ENCODE results near the gene ZNF431.
A peak's percentile ranks its signal among the peaks of the same experiment; 100 is the strongest.
"Not testable (repeated sequence)": the region's sequence is repeated elsewhere in the genome, so short reads cannot be mapped to it uniquely, and the experiment has no call there.

ZNF431 gene
- 48.6 to 67.9 (median 59.8) reads per million in 4 donors for total RNA-seq

DNA sequence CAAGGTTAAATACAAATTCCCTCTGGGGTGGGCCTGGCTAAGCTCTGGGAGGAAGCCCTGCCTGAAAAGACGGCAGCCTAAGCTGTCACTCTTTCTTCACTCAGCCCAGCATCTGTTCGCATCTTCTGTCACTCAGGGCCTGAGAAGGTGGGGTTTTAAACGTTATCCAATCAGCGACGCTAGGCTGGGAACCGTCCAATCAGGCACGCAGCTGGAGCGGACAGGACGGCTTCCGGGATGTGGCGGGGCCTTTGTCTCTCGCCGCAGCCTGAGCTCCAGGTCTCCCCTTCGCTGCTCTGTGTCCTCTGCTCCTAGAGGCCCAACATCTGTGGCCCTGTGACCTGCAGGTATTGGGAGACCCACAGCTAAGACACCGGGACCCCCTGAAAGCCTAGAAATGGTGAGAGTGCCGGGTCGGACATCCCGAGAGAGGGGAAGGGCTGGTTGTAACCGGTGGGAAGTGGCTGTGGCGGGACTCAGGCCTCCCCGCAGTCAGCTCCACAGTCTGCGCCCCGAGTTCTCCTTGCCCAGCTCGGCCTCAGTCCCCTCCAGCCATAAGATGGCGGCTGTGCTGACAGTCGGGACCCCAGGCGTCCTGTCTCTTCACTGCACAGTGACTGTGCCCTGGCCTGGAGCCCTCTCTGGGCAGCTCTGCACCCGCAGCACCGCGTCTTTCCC, at the start of gene ZNF431:
ZNF431 (plus strand) TSS at position 254 of the 678 bp plus-strand sequence; CDS start at position 398, 144 bp downstream.
- peak; percentile 72 to 95 (median 80) for DNase-seq

DNA sequence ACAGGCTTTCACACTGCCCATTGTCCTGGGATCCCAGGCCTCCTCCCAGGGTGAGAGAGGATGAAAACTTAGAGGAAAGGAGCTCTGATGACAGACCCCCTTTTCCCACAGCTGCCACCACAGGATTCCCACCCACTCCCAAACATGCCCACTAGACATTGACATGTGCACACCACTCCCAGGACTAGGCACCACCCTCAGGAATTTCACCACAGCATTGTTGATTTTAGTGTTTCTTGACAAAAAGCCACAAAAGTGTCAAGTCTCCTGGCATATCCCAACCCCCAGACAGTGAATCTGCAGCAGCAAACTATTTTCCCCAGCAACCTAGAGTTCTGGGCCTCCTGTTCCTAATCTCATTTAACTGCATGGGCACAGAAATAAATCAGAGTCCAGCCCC, 49.7 kb upstream of the ZNF431 start:
- DNase-seq, result no peak

DNA sequence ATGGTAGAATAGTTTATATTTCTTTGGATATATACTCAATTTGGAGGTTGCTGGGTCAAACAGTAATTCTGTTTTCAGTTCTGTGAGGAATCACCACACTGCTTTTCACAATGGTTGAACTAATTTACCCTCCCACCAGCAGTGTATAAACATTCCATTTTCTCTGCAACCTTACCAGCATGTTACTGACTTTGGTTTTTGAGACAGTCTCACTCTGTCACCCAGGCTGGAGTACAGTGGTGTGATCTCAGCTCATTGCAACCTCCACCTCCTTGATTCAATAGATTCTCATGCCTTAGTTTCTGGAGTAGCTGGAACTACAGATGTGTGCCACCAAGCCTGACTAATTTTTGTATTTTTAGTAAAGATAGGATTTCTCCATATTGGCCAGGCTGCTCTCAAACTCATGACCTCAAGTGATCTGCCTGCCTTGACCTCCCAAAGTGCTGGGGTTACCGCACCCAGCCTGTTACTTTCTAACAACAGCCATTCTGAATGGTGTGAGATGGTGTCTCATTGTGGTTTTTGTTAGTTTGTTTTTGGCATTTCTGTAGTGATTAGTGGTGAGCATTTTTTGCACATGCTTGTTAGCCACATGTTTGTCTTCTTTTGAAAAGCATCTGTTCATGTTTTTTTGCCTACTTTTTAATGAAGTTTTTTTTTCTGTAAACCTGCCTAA, 47.4 kb upstream of the ZNF431 start:
- DNase-seq, result no peak

DNA sequence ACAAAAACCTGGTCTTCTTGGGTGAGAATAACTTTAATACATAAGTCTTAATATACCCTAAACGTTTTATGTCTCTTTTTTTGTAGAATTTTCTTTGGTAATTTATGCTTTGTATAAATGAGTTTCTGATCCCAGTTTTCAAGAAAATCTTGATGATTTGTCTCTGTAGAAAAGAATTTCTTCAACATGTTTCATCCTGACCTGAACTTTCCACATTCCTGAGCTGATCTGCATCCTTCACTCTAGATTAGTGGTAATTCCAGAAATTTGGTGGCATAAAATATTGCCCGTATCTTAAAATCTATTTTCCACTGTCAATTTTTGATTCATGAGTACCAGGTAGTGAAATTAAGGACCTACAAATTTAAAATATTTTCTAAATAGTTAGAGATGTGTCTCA, 43.5 kb upstream of the ZNF431 start:
- DNase-seq, result no peak

DNA sequence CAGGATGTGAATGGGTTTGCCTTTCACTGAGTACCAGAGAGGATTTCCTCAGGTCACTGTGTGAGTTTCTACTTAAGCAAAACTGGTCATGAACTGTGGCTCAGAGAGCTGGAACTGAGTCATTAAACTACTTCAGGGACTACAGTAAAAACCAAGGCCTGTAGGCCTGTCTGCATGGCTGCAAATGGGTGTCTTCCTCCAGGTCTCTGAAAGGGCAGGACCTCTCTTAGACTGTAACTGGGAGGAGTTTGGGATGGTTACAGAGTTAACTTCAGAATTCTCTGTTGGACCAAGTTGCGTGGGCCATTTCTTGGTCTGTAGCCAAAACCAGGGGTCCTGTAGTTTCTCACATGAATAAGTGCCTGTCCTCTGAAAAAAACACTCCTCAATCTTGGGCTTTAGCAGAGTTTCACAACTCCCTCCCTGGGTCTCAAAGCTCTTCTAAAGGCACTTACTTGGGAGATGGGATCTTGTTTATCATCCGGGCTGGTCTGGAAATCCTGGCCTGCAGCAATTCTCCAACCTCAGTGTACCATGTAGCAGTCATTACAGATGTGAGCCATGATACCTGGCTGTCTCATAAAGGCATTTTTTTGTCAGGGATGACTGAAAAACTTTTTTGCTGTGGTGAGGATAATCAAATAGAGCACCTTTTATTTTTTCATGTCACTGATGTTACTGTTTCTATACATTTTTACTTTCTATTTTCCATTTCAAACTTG, 40.2 kb upstream of the ZNF431 start:
- DNase-seq, result peak in 1 of 5 donors; percentile 8

DNA sequence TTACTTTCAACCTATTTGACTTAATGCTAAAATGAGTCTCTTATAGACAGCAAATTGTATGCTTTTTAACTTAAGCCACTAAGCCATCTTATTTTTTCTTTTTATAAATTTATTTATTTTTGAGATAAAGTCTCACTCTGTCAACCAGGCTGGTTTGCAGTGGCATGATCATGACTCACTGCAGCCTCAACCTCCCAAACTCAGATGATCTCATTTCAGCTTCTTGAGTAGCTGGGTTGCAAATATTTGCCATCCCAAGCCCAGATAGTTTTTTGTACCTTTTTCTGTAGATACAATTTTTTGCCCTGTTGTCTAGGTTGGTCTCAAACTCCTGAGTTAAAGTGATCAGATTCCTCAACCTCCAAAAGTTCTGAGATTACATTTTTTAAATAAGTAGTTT, 32.7 kb upstream of the ZNF431 start:
- no peak for DNase-seq

DNA sequence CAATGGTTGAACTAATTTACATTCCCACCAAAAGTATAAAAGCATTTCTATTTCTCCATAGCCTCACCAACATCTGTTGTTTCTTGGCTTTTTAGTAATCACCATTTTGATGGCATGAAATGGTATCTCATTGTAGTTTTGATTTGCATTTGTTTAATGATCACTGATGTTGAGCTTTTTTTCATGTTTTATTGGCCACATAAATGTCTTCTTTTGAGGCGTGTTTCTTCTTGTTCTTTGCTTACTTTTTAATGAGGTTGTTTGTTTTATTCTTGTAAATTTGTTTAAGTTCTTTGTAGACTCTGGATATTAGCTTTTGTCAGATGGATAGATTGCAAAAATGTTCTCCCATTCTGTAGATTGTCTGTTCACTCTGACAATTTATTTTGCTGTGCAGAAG, 31.7 kb upstream of the ZNF431 start:
- no peak for DNase-seq

DNA sequence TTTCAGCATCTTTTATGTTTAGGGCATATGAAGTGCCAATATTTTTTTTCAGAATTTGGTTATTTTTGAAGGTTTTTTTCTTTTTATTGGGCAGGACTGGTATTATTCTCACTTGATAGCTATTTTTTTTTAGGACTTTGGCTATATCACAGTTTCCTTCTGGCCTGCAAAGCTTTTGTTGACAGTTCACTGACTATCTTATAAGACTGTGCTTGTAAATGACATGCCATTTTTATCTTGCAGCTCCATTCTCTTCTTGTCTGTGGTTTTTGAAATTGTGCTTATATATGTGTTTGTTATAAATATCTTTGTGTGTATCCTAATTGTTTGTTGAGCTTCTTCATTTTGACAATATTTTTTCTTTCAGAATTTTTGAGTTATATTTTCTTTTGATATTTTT, 26.4 kb upstream of the ZNF431 start:
- DNase-seq, result no peak

DNA sequence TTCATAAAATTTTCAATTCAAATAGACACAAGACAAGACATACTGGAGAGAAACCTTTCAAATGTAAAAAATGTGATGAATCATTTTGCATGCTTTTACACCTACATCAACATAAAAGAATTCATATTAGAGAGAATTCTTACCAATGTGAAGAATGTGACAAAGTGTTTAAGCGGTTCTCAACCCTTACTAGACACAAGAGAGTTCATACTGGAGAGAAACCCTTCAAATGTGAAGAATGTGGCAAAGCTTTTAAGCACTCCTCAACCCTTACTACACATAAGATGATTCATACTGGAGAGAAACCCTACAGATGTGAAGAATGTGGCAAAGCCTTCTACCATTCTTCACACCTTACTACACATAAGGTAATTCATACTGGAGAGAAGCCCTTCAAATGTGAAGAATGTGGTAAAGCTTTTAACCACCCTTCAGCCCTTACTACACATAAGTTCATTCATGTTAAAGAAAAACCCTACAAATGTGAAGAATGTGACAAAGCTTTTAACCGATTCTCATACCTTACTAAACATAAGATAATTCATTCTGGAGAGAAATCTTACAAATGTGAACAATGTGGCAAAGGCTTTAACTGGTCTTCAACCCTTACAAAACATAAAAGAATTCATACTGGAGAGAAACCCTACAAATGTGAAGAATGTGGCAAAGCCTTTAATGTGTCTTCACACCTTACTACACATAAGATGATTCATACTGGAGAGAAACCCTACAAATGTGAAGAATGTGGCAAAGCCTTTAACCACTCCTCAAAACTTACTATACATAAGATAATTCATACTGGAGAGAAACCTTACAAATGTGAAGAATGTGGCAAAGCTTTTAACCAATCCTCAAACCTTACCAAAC, 24.6 kb upstream of the ZNF431 start:
- no peak for DNase-seq

DNA sequence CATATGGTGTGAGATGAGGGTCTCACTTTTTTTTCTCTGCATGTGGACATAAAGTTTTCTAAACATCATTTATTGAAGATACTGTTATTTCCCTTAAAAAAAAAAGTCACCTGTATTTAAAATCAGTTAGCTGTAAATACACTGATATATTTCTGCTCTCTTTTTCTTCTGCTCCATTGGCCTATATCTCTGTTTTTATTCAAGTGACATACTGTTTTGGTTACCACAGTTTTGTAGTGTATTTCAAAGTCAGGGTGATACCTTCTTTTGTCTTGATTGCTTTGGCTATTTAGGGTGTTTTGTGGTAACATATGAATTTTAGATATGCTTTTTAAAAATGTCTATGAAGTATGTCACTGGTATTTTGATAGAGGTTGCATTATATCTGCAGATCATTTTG, 15.8 kb upstream of the ZNF431 start:
- no peak for DNase-seq

DNA sequence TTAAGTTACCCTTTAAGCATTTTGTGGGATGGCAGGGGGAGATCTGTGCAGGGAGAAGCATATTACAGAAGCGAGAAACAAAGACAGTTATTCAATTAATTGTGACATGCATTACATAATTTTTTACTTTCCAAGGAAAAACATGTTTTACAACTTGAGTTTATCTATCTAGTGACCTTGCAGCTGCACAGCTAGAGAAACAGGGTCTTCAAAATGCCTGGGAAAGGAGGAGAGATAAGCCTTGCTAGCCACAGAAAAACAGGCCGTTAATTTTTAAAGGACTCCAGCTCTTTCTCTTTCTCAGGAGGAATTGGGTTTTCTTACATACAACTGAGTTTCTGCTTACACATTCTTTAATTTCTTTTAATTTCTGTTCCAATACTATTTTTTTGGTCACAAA, 14.8 kb upstream of the ZNF431 start:
- DNase-seq, result no peak

DNA sequence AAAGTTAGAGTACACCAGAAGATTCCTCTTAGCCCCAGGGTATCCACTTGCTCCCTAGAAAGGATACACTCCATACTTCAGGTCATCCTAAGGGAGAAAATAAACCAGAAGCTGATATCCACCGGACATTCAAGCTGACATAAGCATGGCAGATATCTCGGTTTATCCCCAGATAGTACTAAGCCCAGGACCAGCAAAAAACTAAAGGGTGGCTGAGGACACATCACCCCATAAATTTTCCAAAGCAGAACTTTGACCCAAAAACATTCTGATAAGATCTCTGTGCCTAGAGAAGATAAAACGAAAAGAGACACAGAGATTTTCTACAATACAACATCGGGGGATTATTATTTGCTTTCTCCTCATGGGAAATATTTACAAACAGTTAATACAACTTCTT, 13.9 kb upstream of the ZNF431 start:
- DNase-seq, result no peak

DNA sequence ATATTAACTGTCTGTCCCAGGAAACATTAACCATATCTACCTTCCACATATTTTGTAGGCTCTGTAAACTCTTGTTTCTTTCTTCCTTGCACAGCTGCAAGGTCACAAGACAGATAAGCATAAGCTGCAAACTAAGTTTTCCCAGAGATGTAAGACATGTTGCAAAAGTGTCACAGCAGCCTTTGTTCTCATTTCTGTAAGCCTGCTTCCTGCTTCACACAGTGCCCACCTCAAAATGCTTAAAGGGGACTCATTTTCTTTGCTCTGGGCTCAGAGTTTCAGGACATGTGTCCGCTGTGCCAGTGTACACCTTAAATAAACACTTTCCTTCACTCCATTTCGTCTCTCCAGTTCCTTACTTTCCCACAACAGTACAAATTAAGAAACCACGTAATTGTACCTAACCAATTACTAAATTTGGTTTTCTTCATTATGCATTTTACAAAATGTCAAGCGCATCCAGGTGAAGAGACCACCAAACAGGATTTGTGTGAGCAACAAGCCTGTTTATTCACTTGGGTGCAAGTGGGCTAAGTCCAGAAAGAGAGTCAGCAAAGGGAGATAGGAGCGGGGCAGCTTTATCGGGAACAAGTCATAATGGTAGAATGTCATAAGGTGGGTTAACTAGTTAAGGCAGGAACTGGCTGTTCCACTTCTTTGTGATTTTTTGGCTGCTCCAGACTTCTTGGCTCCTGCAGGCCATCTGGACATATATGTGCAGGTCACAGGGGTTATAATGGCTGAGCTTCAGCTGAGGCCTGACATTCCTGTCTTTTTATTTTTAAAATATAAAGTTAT, 12.7 kb upstream of the ZNF431 start:
- no peak for DNase-seq

DNA sequence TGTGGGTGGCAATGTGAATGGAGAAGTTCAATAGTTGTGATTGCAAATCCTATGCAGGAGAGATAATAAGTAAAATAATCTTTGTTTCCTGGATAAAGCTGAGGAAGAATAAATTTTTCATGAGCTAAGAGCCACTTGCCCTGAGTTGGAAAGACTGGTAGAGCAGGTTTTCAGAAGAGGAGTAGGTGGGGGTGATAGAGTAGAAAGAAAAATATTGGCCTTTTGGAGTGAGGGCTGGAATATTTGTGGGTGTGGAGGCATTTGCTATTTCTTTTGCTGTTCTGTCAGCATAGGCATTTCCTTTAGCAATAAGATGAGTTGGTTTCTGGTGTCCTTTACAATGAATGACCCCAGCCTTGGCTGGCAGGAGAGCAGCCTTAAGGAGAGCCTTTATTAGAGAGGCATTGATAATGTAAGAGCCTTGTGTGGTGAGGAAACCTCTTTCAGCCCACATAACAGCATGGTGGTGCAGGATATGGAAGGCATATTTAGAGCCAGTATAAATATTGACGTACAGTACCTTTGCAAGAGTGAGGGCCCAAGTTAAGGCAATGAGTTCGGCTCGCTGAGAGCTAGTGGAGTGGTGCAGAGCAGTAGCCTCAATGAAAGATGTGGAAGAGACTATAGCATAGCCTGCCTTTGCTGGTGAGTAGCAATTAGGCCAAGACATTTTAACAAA, 11.6 kb upstream of the ZNF431 start:
- DNase-seq, result no peak

DNA sequence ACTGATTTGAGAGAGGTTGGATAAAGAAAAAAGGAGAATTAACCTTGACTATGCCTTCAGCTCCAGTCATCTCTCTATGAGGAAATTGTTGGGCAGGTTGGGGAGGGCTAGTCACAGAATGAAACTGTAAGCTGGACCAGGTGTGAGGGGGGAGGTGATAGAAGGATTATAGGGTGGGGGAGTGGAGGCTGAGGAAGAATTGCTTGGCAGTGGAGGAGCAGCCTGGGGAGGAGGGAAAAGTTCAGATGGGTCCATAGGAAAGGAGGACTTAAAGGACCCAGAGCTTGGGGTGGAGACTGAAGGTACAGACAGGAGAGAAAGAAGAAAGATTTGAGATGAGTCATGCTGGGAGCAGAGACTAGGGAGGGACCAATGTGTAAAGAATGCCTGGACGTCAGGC, 8.2 kb upstream of the ZNF431 start:
- DNase-seq, result no peak

DNA sequence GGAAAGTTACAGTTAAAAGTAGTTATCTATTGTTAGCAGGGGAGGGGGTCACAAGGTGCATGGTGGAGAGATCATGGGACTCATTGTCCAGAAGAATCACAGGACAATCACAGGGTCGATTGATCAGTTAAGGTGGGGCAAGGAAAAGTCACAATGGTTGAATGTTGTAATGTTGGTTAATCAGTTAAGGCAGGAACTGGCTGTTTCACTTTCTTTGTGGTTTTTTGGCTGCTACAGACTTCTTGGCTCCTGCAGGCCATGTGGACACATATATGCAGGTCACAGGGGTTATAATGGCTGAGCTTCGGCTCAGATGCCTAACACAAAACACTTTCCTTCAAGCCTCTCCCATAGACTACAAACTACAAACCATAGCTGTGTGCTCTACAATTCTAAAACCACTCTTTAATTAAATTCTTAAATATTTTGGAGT, 6.9 kb upstream of the ZNF431 start:
- no peak for DNase-seq

DNA sequence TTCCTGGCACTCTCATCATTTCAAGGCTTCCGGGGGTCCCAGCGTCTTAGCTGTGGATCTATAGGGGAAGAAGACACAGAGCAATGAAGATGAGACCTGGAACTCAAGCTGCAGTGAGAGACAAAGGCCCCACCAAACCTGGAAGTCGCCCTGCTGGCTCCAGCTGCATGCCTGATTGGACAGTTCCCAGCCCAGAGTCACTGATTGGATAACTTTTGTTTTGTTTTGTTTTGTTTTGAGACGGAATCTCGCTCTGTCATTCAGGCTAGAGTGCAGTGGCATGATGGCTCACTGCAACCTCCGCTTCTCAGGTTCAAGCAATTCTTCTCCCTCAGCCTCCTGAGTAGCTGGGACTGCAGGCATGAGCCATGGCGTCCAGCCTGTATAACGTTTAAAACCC, 6.4 kb upstream of the ZNF431 start:
- no peak for DNase-seq

DNA sequence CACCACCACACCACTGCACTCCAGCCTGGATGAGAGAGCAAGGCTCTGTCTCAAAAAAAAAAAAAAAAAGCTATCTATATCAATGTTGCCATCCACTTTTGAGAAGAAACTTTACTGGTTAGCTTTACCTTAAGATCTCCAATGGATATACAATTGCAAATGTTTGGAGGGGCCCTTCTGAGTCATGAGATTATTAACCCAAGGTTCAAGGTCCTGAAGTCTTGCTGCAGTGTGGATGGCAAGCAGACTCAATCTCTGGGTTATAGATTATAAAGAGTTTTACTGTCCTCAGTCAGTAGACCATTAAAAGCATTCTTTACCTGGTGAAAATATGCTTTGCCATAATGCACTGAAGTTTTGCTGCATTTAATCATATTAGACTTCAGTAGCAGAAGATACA, 3.7 kb upstream of the ZNF431 start:
- no peak for DNase-seq

DNA sequence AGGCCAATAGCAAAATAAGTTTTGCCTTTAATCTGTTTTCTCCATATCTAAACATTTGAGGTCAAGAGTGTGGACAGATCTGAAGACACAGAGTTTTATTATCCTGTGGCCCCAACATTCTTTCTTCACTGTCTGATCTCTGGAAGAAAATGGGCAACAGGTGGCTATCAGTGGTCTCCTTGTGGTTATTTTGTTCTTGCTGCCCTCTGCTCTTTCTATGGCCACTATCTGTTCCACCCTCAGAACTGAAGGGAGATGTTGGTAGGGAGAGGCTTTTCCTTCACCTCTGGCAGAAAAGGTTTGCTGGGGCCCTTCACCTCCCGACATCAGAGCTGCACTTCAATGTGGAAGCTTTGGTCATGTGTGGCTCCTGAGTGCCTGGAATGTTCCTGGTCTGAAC, 834 bp upstream of the ZNF431 start:
- DNase-seq, result not testable (repeated sequence)

DNA sequence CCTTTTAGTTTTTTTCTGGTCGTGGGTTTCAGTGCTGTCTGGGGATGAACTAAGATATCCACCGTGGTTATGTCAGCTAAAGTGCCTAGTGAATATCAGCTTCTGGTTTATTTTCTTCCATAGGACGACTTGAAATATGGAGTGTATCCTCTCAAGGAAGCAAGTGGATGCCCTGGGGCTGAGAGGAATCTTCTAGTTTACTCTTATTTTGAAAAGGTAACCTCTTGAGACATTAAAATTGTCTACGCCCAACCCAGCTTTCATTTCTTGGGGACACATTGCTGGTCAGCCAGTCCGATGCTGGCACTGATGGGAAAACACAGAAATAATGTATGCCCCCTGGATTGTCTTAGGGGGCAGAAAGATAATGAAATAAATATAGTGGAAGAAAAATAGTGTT, 1.6 kb downstream of the ZNF431 start:
- DNase-seq, result no peak

DNA sequence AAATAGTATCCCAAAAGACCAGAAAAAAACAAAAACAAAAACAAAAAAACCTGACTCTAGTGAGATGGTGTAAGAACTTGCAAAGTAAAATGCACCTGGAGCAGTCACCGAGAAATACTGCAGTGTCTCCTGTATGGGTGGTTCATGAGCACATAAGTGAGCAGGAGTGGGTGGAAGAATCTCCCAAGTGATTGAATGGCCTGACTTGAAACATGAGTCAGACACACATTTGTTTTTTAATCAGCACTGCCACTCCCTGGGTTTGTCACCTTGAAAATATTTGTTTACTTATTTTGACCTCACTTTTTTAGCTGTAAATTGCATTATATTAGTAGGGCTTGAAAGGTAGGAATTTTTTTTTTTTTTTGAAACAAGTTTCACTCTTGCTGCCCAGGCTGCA, 2.0 kb downstream of the ZNF431 start:
- no peak for DNase-seq

DNA sequence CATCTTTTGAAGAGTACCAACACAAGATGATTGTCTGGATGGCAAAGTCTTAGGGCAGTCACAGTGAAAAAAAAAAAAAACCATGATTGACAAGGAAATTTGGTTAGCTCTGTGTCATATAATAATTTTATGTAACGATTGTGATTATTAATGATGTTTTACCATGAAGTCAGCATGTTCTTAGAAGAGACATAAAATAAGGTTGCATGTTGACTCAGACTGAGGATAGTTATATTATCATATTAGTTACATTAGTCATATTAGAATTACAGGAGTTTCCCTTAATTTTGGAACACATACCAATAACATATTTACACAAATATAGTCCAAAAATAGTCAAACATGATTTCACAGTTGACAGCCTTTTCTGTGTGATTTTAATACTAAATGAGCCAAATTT, 5.7 kb downstream of the ZNF431 start:
- no peak for DNase-seq
